Gastroesophageal sphincter (tissue), 3 donors: ENCODE data around the gene PRKACA.

Experiments
- POLR2A ChIP-seq, 2 donors: fragments of 450-650 bp; IDR thresholded peaks; one replicate each; pipeline ENCODE4 v1.6.1; 2017; ENCODE audit warnings: antibody characterized with exemption in 2 of 2, mild to moderate bottlenecking in 2 of 2, moderate library complexity in 1 of 2
- POLR2AphosphoS5 ChIP-seq: sonication (generic); formaldehyde crosslinking; IDR thresholded peaks from one replicate; pipeline ENCODE4 v1.6.1; 2017; ENCODE audit warnings: antibody characterized with exemption
- TF ChIP-seq, protein P1 (sequence below), 4 experiments: fragments of 200-600 bp in 2 of 4; fragments of 450-650 bp in 2 of 4; sonication (generic) in 1 of 4; IDR thresholded peaks; one replicate each; pipeline ENCODE4 v1.5.1; 2017 to 2019; ENCODE audit warnings: antibody characterized with exemption in 4 of 4, mild to moderate bottlenecking in 2 of 4, moderate library complexity in 2 of 4

DNA sequence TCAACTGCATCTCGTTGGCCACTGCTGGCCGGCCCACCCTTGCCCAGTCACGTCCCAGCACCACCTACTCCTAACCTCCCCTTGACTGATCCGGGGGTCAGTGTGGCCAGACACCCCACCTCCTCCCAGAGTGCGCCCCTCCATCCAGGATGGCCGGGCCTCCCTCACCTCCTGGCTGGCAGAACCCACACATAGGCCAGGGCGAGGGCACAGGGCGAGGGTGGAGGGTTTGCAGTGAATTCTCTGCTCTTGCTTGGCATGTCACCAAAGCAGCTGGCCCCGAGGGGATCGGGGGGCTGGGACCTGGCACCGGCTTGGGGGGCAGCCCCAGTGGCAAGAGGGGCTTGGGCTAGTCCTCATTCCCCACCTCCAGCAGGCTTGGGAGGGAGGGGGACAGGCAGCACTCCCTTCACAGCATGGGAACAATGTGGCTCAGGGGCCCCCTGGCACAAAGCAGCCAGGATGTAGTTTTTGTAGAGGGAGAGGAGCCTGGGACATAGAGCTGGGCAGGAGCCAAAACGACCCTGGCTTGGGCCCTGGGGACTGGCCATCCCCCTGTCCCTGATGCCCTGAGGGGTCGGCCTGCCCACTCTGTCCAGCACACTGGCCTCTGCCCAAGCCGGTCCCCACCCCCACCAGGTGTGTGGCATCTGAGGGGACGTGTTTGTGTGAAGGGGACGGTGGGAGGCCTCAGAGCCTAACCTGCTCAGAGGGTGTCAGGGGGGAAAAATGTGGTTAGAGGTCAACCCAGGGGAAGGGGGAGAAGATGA, 47.3 kb upstream of the PRKACA start:
- no peak for TF ChIP-seq POLR2A (IDR thresholded peaks at IDR 0.05)
- TF ChIP-seq, protein P1, sequence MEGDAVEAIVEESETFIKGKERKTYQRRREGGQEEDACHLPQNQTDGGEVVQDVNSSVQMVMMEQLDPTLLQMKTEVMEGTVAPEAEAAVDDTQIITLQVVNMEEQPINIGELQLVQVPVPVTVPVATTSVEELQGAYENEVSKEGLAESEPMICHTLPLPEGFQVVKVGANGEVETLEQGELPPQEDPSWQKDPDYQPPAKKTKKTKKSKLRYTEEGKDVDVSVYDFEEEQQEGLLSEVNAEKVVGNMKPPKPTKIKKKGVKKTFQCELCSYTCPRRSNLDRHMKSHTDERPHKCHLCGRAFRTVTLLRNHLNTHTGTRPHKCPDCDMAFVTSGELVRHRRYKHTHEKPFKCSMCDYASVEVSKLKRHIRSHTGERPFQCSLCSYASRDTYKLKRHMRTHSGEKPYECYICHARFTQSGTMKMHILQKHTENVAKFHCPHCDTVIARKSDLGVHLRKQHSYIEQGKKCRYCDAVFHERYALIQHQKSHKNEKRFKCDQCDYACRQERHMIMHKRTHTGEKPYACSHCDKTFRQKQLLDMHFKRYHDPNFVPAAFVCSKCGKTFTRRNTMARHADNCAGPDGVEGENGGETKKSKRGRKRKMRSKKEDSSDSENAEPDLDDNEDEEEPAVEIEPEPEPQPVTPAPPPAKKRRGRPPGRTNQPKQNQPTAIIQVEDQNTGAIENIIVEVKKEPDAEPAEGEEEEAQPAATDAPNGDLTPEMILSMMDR (IDR thresholded peaks at IDR 0.05) = no peak
- TF ChIP-seq POLR2AphosphoS5 = no peak
